ENCODE measurements around the gene PI4KB.
A peak's percentile ranks its signal among the peaks of the same experiment; 100 is the strongest.
"Not testable (repeated sequence)": the region's sequence is repeated elsewhere in the genome, so short reads cannot be mapped to it uniquely, and the experiment has no call there.

PI4KB gene

DNA sequence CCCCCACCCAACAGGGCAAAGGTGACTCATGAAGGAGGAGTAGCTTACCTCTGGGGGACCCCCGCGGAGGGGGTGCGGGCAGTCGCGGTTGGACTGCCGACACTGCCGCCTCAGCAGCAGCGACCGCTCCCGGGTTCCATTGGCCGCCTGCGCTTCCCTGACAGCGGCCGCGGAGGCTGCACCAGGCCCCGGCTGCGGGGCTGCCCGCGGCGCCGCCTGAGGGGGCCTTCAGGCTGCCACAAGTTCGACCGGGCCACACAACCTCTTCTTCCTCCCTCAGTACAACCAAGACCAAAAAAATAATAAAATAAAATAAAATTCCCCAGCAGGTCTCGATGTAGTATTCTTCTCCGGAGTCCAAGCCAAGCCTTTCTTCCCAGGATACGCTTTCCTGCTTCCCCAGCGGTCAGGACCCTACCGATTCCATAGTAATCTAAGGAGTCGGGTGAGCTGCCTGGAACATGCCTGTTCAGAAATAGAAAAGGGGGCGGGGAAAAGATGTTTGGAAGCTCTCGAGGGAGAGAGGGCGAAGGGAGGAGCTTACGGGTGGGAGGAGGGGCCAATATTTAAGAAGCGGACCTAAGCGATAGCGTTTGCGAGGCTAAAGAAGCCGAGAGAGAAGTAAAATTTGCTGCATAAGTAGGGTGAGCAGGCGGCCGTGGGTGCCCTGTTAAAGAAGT lies at the start of gene PI4KB:
Gene PI4KB, minus strand, starts transcription at position 194 of the 680 bp plus-strand sequence. CDS start 10,935 bp downstream, outside the sequence.
- peak; percentile 97 for DNase-seq (ENCODE audit: low spot score)

DNA sequence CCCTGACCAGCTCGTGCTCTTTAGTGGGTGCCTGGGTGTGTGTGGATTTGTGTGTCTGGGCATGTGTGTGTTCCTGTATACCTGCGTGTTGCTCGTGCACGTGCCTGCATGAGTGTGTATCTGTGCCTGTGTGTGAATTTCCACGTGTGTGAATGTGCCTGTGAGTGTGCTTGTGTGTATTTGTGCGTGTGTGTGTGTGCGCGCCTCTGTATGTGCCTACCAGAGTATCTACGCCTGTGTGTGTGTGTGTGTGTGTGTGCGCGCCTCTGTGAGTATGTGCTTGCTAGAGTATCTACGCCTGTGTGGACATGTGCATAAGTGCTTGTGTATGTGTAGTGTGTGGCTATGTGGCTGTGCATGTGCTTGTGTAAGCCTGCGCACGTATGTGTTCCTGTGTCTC lies 46.0 kb upstream of the PI4KB start:
- no peak for DNase-seq (ENCODE audit: low spot score)

DNA sequence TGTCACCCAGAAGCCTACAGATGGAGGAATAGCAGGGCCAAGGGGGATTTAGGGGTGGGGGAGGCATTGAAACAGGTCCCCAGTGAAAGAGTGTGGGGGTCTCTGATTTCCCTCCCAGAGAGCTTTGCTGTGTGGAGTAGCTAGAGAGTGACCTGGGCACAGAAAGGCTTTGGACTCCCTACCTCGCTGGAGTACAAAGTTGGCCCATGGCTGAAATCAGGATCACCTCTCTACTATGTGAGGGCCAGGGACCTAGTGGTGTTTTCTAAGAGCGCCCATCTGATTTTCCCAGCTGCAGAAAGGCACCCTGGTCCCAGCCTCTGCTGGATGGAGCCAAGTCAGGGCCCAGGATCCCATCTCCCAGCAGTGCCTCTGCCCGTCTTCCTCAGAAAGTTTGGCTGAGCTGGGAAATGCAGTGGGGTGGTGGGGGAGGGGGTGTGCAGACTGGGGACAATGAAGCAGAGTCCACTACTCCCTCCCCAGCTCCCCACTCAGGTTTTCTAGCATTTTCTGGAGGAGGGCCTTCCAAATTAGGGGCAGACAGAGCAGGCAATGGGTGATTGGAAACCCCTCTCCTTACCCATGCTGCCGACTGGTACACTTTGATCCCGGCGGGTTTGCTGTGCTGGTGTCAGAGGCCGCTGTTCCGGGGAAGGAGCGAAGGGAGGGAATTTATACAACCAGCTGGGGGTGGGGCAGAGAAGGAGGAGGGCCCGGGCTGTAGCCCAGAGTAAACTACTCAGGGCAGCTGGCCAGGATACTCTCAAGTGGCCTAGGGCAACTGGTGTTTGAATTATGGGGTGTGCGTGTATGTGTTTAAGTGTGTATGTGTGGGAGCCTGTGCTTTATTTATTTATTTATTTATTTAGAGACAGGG lies 45.1 kb upstream of the PI4KB start, which contains the start of gene SELENBP1:
Gene SELENBP1, minus strand, starts transcription at position 648 of the 877 bp plus-strand sequence. Its CDS starts 64 bp downstream, at position 584.
- peak; percentile 78 for DNase-seq (ENCODE audit: low spot score)

DNA sequence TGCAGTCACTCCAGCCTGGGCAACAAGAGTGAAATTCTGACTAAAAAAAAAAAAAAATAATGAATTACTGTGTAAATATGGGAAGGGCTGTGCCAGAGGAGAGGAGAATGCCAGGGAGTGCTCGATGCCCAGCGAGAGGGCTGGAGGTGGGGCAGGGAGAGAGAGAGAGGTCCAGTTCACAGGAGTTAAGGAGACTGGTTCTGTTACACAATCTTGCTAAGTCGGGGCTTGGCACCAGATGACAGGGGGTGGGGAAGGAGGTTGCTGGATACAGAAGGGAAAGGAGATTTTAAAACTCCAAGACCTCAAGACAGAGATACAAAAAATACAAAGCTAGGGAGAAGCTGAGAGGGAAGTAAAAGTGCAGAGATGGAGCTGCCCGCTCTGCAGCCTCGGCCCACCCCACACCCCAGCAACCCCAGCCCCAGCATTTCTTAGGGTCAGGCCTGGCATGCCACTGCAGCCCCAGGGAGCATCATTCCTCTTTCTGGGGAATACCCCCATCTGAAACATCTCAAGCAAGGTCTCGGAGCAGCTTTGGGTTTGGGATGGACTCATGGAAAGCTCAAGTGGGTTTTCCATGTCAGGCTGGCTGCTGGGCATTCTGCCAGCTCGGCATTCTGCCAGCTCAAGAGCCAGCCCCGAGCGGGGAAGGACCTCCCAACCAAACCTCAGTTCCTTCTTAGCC lies 44.3 kb upstream of the PI4KB start:
- peak; percentile 59 for DNase-seq (ENCODE audit: low spot score)

- no peak for DNase-seq (ENCODE audit: low spot score)
Observed at GRCh38 chr1:151370211-151370911, 43.1 kb upstream of the PI4KB start.

- DNase-seq (ENCODE audit: low spot score) = no peak
Observed at GRCh38 chr1:151369621-151370048, 42.4 kb upstream of the PI4KB start.

GRCh38 chr1:151369302-151369610 lies 42.0 kb upstream of the PI4KB start:
- no peak for DNase-seq (ENCODE audit: low spot score)

- no peak for DNase-seq (ENCODE audit: low spot score)
Observed at GRCh38 chr1:151368393-151369301, 41.4 kb upstream of the PI4KB start.

- no peak for DNase-seq (ENCODE audit: low spot score)
Observed at GRCh38 chr1:151367658-151368392, 40.6 kb upstream of the PI4KB start.

- no peak for DNase-seq (ENCODE audit: low spot score)
Observed at GRCh38 chr1:151364996-151365395, 37.8 kb upstream of the PI4KB start.

GRCh38 chr1:151362308-151363155 lies 35.3 kb upstream of the PI4KB start:
- no peak for DNase-seq (ENCODE audit: low spot score)

DNA sequence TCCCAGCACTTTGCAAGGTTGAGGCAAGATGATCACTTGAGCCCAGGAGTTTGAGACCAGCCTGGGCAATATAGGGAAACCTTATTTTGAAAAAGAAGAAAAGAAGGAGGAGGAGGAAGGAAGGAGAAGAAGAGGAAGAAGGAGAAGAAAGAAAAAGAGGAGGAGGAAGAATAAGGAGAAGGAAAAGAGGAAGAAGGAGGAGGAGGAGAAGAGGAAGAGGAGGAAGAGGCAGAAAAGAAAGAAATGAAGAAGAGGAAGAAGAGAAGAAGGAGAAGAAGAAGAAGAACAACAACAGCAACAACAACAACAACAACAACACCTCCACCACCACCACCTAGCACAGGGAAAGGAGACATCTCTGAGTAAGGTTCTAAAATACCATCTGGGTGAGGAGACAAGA lies 34.7 kb upstream of the PI4KB start:
- DNase-seq (ENCODE audit: low spot score) = no peak

GRCh38 chr1:151356696-151357095 lies 29.5 kb upstream of the PI4KB start:
- DNase-seq (ENCODE audit: low spot score) = no peak

DNA sequence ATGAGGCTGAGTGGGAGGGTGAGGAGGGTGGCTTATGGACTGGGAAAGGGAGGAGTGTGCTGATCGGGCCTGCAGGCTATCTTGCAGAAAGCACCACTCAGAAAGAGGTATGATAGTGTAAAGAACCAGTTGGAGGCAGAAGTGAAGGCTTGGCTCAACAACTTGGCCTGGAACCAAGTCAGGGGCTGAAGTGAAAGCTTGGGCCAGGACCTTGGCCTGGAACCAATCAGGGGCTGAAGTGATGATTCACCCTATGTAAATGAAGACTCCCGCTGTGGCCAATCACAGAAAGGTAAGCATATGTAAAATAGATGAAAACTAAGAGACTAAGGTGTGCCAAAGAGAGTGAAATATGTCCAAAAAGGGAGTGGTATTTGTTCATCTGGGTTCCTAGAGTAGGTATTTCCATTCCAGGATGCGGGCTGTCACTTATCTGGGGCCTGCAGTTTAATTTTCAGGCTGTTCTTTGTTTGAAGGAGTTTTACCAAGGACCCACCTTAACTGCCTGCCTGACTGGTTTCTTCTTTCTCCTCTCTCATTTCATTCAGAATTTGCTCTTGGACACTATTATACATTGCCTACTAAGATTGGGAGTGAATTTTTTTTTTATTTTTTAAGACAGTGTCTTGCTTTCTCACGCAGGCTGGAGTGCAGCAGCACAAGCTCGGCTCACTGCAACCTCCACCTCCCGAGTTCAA lies 25.0 kb upstream of the PI4KB start:
- DNase-seq (ENCODE audit: low spot score) = no peak

- DNase-seq (ENCODE audit: low spot score) = not testable (repeated sequence)
Observed at GRCh38 chr1:151350323-151350722, 23.1 kb upstream of the PI4KB start.

DNA sequence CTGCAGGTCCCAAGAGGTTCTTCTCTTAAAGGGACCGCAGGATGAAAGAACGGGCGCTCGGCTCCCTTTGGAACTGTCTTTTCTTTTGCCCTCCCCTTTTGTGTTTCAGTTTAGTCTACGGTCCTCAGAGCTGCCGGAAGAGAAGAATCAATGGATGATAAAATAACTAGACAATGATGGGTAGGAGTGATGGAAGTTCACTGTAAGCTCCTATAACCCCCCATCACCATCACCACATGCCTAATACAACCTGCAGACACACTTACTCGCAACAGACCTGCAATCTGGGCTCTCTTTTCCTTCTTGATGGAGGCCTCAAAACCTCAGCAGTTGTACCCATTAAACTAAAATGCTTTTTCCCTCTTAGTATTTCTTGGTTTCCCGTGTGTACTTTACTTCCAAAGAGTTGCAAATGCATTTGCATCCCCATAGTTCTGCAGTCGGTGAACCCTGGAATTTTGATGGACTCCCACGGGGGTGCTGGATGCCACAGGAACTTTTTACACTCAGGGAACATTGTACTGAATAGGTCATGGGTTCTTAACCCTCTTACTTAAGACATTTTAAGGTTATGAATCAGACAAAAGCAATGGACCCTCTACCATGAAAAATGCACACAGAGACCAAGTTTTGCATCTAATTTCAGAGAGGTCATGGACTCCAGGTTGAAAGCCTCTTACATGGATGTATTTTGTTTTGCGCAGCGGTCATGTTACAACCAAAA lies 20.5 kb upstream of the PI4KB start:
- no peak for DNase-seq (ENCODE audit: low spot score)

DNA sequence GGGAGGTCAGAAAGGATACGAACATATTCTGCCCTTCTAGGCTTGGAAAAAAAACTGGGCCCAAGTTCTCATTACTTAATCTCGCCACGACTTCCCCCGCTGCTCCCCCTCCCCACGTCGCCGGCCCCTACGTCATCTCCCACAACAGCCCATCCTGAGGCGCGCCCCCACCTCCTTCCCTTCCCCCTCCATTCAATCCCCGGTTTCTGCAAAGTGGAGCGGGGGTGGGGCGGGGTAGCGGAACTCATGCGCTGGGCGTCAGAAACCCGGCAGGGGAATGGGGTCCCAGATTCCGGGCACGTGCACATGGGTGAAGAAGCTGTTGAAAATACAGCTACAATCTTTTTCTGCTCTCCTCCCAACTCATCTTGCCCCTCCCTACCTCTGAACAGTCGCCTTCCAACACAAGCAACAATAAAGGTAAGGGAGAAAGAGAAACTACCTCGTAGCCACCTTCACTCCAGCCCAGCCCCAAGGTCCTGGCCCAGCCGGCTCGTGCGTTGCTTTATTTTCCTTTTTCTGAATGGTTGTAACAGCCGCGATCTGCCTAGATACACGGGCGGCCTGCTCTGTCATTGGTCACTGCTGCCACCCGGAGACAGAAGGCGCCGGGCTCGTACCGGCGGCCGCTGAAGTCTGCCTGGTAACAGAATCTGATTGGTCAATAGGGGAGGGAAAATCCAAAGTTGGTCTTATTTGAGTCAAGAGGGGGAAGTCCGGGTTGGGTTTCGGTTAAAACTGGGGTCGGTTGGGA lies 19.7 kb upstream of the PI4KB start, which contains the start of gene RFX5:
Gene RFX5, minus strand, starts transcription at position 484 of the 754 bp plus-strand sequence. CDS start 932 bp downstream, outside the sequence.
- peak; percentile 94 for DNase-seq (ENCODE audit: low spot score)

All from AG08396 (cell line).